GM12878 (cell line): Measurements from ENCODE around the gene SRSF1. TPM values are rescaled to one million over a fixed set of nuclear protein-coding genes. Genes with fewer than 3 reads are reported as not detected.

Experiments
- ASH2L ChIP-seq: fragments of 300-600, 200-600 bp; sonication (generic); IDR thresholded peaks from 2 replicates; pipeline ENCODE4 v1.6.1; 2017; ENCODE audit warnings: low read depth, mild to moderate bottlenecking, borderline replicate concordance
- BHLHE40 ChIP-seq, 2 experiments: fragments of 450-650 bp in 1 of 2; IDR thresholded peaks; 2 replicates each; pipeline ENCODE4 v1.6.1; 2011 to 2017; ENCODE audit warnings: low read depth in 2 of 2, borderline replicate concordance in 1 of 2, improper control_type of control experiment in 1 of 2, low read length in 1 of 2, mild to moderate bottlenecking in 1 of 2
- CBFB ChIP-seq: IDR thresholded peaks from 2 replicates; pipeline ENCODE4 v1.6.1; 2016; ENCODE audit warnings: antibody characterized with exemption, low read depth
- CBX5 ChIP-seq: sonication (generic); IDR thresholded peaks from 2 replicates; pipeline ENCODE4 v1.6.1; 2016; ENCODE audit warnings: low read depth, moderate library complexity, mild to moderate bottlenecking, inconsistent platforms
- CHD4 ChIP-seq: fragments of 200-600 bp; sonication (generic); IDR thresholded peaks from 2 replicates; pipeline ENCODE4 v1.6.1; 2016; ENCODE audit warnings: mild to moderate bottlenecking
- CREM ChIP-seq: IDR thresholded peaks from 2 replicates; pipeline ENCODE4 v1.6.1; 2014; ENCODE audit warnings: antibody characterized with exemption, low read depth
- CUX1 ChIP-seq: IDR thresholded peaks from 2 replicates; pipeline ENCODE4 v1.6.1; 2012; ENCODE audit warnings: improper control_type of control experiment, low read depth, low read length; ENCODE audit not compliant: insufficient replicate concordance
- IKZF1 ChIP-seq: fragments of 450-650 bp; conservative IDR thresholded peaks from 2 replicates; pipeline ENCODE4 v1.6.1; 2017; ENCODE audit warnings: antibody characterized with exemption, mild to moderate bottlenecking
- IKZF2 ChIP-seq, 2 experiments: fragments of 450-650 bp; IDR thresholded peaks; 2 replicates each; pipeline ENCODE4 v1.6.1; 2017; ENCODE audit warnings: mild to moderate bottlenecking in 2 of 2, moderate library complexity in 2 of 2
- IRF4 ChIP-seq: IDR thresholded peaks from 2 replicates; pipeline ENCODE4 v1.6.1; 2011; ENCODE audit warnings: low read depth, low read length
- JUNB ChIP-seq: IDR thresholded peaks from 2 replicates; pipeline ENCODE4 v1.6.1; 2016; ENCODE audit warnings: antibody characterized with exemption, mild to moderate bottlenecking
- MTA2 ChIP-seq: fragments of 450-650 bp; IDR thresholded peaks from 2 replicates; pipeline ENCODE4 v1.6.1; 2016; ENCODE audit warnings: low read depth, mild to moderate bottlenecking, moderate library complexity
- NFIC ChIP-seq: IDR thresholded peaks from 2 replicates; pipeline ENCODE4 v1.6.1; 2012; ENCODE audit warnings: low read depth, mild to moderate bottlenecking, inconsistent platforms, low read length, moderate library complexity
- PBX3 ChIP-seq: IDR thresholded peaks from 2 replicates; pipeline ENCODE4 v1.6.1; 2011; ENCODE audit warnings: mild to moderate bottlenecking, low read depth, low read length, moderate library complexity; ENCODE audit not compliant: insufficient replicate concordance
- RELB ChIP-seq: fragments of 450-650 bp; IDR thresholded peaks from 2 replicates; pipeline ENCODE4 v1.6.1; 2017; ENCODE audit warnings: low read depth, mild to moderate bottlenecking, moderate library complexity
- SIN3A ChIP-seq: IDR thresholded peaks from 2 replicates; pipeline ENCODE4 v1.6.1; 2012; ENCODE audit warnings: low read depth, low read length, improper control_type of control experiment
- SMAD1 ChIP-seq: fragments of 450-650 bp; IDR thresholded peaks from 2 replicates; pipeline ENCODE4 v1.6.1; 2018; ENCODE audit warnings: mild to moderate bottlenecking, low read depth; ENCODE audit not compliant: partially characterized antibody
- SPI1 ChIP-seq: IDR thresholded peaks from 2 replicates; pipeline ENCODE4 v1.6.1; 2011; ENCODE audit warnings: low read depth, mild to moderate bottlenecking, low read length, moderate library complexity, borderline replicate concordance; ENCODE audit not compliant: insufficient read depth
- TCF12 ChIP-seq: IDR thresholded peaks from 2 replicates; pipeline ENCODE4 v1.6.1; 2011; ENCODE audit warnings: low read depth, mild to moderate bottlenecking, low read length
- YY1 ChIP-seq: IDR thresholded peaks from 2 replicates; pipeline ENCODE4 v1.6.1; 2011; ENCODE audit warnings: low read depth, mild to moderate bottlenecking, low read length
- polyA plus RNA-seq, 11 experiments: library from polyadenylated mRNA; depleted of rRNA in 4 of 11; unstranded in 6 of 11; stranded (reverse) in 5 of 11; fragments of >200 nt; fragmentation: Nextera tagmentation in 4 of 11; fragmentation: Illumina TruSeq in 1 of 11; extraction: Ambion mirVana in 4 of 11; extraction: Trizol in 1 of 11; gene quantifications; 1 replicate in 1 of 11; 2 replicates in 10 of 11; pipeline versions ENCODE4 v1.2.1 to v1.2.3, GENCODE V29; 2011 to 2016; ENCODE audit warnings: inconsistent platforms in 2 of 11, missing spikeins in 2 of 11, low read depth in 1 of 11
- total RNA-seq, 4 experiments: library from RNA; depleted of rRNA in 3 of 4; stranded (reverse); fragments of >200 nt in 3 of 4; fragmentation: Illumina TruSeq in 1 of 4; extraction: Trizol in 1 of 4; gene quantifications; 2 replicates each; pipeline versions ENCODE4 v1.2.1 to v1.2.3, GENCODE V29; 2013 to 2021

Gene SRSF1
- total and polyA plus RNA-seq, 10 of the 15 experiments (the other 5 are each of a cell fraction or from before 2014, with no cell fraction given): 101 to 474 (median 404) TPM

- TF ChIP-seq RELB (peak; percentile 49), BHLHE40 (IDR thresholded peaks at IDR 0.05; ENCODE audit: borderline replicate concordance in 1 of 2, low read depth in 2 of 2, low read length in 1 of 2) (peak; percentile 57 to 65; a peak in 3 of 4 replicates), CUX1 (peak; percentile 32), IKZF1 (peak; percentile 70; the same call in 1 of the 2 replicates), IRF4 (0 out of 2 replicates have a peak, but pooled peaks have one; percentile 18), CHD4 (no peak), YY1 (no peak), SPI1 (no peak), NFIC (0 out of 2 replicates have a peak, but pooled peaks have one; percentile 11), JUNB (no peak), TCF12 (peak; percentile 68; the same call in 1 of the 2 replicates), CBX5 (no peak), CBFB (peak; percentile 93), IKZF2 (IDR thresholded peaks at IDR 0.05) (peak; percentile 63 to 76; a peak in 3 of 4 replicates), CREM (0 out of 2 replicates have a peak, but pooled peaks have one; percentile 30), PBX3 (peak; percentile 57), SMAD1 (no peak), ASH2L (no peak), SIN3A (no peak), MTA2 (peak; percentile 42; the same call in 1 of the 2 replicates)
These were observed 50.5 kb downstream of the SRSF1 start (continued) for GRCh38 chr17:57956291-57957119.
